Astrocyte (in vitro differentiated cells and primary cell): ENCODE measurements around the gene TNFRSF4. TPM values are rescaled to one million over a fixed set of nuclear protein-coding genes. Genes with fewer than 3 reads are reported as not detected.

Source experiments
- DNase-seq: peaks from one replicate; pipeline ENCODE4 v3.0.0-alpha.2; 2010; ENCODE audit warnings: low read depth
- FAIRE-seq: peaks from 2 replicates; lab custom pipeline; 2011; peaks lifted over from hg19 to GRCh38; lab: Jason Lieb, UNC
- H2AFZ ChIP-seq: 2 replicates; pipeline ENCODE4 v1.6.0; 2012; ENCODE audit warnings: low read depth, low read length, inconsistent platforms
- H3K27ac ChIP-seq: 2 replicates; pipeline ENCODE4 v1.5.1; 2011; ENCODE audit warnings: low read depth, low read length, inconsistent platforms
- H3K27me3 ChIP-seq: 2 replicates; pipeline ENCODE4 v1.6.0; 2011; ENCODE audit warnings: low read length, inconsistent platforms; ENCODE audit not compliant: insufficient read depth
- H3K36me3 ChIP-seq: 2 replicates; pipeline ENCODE4 v1.5.1; 2011; ENCODE audit warnings: low read length, inconsistent platforms; ENCODE audit not compliant: insufficient read depth
- H3K4me1 ChIP-seq: 2 replicates; pipeline ENCODE4 v1.5.1; 2011; ENCODE audit warnings: low read length, inconsistent platforms; ENCODE audit not compliant: insufficient read depth
- H3K4me2 ChIP-seq: 2 replicates; pipeline ENCODE4 v1.6.0; 2012; ENCODE audit warnings: low read length, inconsistent platforms
- H3K4me3 ChIP-seq: 2 replicates; pipeline ENCODE4 v1.5.1; 2011; ENCODE audit warnings: low read depth, mild to moderate bottlenecking, low read length, inconsistent platforms; ENCODE audit not compliant: insufficient read depth
- H3K79me2 ChIP-seq: 2 replicates; pipeline ENCODE4 v1.6.0; 2012; ENCODE audit warnings: mild to moderate bottlenecking, low read length, inconsistent platforms; ENCODE audit not compliant: insufficient read depth
- H3K9ac ChIP-seq: 2 replicates; pipeline ENCODE4 v1.6.0; 2012; ENCODE audit warnings: mild to moderate bottlenecking, low read length, inconsistent platforms
- H3K9me3 ChIP-seq: 2 replicates; pipeline ENCODE4 v1.5.1; 2012; ENCODE audit warnings: low read depth, mild to moderate bottlenecking, low read length, inconsistent platforms; ENCODE audit not compliant: insufficient read depth
- H4K20me1 ChIP-seq: 2 replicates; pipeline ENCODE4 v1.6.0; 2012; ENCODE audit warnings: low read length, inconsistent platforms; ENCODE audit not compliant: insufficient read depth
- H3K27ac Mint-ChIP-seq: one replicate; pipeline ENCODE4 v1.8.0; 2021; ENCODE audit warnings: mild to moderate bottlenecking, mixed read lengths; ENCODE audit not compliant: unreplicated experiment
- H3K27me3 Mint-ChIP-seq: one replicate; pipeline ENCODE4 v1.8.0; 2021; ENCODE audit warnings: low read depth, mixed read lengths; ENCODE audit not compliant: unreplicated experiment
- H3K36me3 Mint-ChIP-seq: one replicate; pipeline ENCODE4 v1.8.0; 2021; ENCODE audit warnings: low read depth, mixed read lengths; ENCODE audit not compliant: unreplicated experiment
- H3K4me1 Mint-ChIP-seq: one replicate; pipeline ENCODE4 v1.8.0; 2021; ENCODE audit warnings: low read depth, mixed read lengths; ENCODE audit not compliant: unreplicated experiment
- H3K4me3 Mint-ChIP-seq: one replicate; pipeline ENCODE4 v1.8.0; 2021; ENCODE audit warnings: mild to moderate bottlenecking, moderate library complexity, mixed read lengths; ENCODE audit not compliant: unreplicated experiment
- H3K9me3 Mint-ChIP-seq: one replicate; pipeline ENCODE4 v1.8.0; 2021; ENCODE audit warnings: mild to moderate bottlenecking, mixed read lengths; ENCODE audit not compliant: unreplicated experiment
- EZH2 ChIP-seq: IDR thresholded peaks from 2 replicates; pipeline ENCODE4 v1.6.1; 2012; ENCODE audit warnings: mild to moderate bottlenecking, low read length, inconsistent platforms; ENCODE audit not compliant: insufficient read depth
- total RNA-seq: library from RNA; stranded (reverse); gene quantifications from 2 replicates; pipeline ENCODE4 v1.2.1, GENCODE V29; 2021
- TF ChIP-seq, protein P1 (sequence below): IDR thresholded peaks from 2 replicates; pipeline ENCODE4 v1.5.1; 2011; ENCODE audit warnings: low read depth, mild to moderate bottlenecking, inconsistent platforms, low read length, moderate library complexity; ENCODE audit not compliant: insufficient read depth

Gene TNFRSF4
- total RNA-seq, 1 donor from 2014 or later, result 0.41 TPM

DNA sequence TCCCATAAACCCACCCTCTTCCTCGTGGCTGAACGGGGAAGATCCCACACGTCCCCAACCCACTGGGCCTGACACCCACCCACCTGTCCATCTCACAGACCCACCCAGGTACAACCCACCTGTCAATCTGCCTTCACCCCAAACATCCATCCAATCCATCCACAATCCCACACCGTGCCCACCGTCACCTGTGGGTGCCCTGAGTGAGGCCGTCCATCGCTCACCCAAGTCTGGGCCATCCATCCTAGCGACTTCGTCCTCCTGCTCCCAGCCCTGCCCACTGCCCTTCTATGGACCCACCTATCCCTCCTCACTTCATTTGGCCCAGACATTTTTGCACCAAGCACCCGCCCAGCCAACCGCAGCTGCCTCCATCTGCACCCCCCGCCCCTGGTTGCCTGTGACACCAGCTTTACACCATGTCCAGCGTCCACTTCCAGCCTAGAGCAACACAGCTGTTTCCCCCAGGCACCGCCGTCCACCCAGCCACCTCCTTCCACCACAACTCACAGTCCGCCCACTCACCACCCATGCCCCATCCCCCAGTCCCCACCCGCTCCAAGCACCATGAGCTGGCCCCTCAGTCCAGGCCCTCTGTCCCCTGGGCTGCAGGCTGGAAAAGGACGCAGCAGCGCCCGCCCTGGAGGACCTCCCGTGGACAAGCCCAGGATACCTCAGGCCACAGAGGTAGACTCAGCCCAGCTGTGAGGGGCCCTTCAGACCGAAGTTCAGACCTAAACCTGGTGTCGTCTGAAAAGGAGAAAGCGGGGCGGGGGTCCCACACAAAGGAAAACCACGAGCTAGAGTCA, 32.6 kb downstream of the TNFRSF4 start:
- H2AFZ ChIP-seq, result no peak overlapping the region
- Mint-ChIP-seq H3K4me1 (peaks cover 7% of the 10 kb centered on the region), H3K9me3 (no peaks in the 10 kb centered on the region), H3K36me3 (no peaks in the 10 kb centered on the region), H3K27ac (no peak overlapping the region), H3K4me3 (no peak overlapping the region), H3K27me3 (peaks cover 15% of the 10 kb centered on the region)
- FAIRE-seq (no peak), DNase-seq (no peak)
- no peaks in the 10 kb centered on the region for H4K20me1 ChIP-seq
- H3K4me3 ChIP-seq, result no peak overlapping the region
- H3K9ac ChIP-seq, result no peak overlapping the region
- TF ChIP-seq EZH2, result no peak
- TF ChIP-seq, protein P1, sequence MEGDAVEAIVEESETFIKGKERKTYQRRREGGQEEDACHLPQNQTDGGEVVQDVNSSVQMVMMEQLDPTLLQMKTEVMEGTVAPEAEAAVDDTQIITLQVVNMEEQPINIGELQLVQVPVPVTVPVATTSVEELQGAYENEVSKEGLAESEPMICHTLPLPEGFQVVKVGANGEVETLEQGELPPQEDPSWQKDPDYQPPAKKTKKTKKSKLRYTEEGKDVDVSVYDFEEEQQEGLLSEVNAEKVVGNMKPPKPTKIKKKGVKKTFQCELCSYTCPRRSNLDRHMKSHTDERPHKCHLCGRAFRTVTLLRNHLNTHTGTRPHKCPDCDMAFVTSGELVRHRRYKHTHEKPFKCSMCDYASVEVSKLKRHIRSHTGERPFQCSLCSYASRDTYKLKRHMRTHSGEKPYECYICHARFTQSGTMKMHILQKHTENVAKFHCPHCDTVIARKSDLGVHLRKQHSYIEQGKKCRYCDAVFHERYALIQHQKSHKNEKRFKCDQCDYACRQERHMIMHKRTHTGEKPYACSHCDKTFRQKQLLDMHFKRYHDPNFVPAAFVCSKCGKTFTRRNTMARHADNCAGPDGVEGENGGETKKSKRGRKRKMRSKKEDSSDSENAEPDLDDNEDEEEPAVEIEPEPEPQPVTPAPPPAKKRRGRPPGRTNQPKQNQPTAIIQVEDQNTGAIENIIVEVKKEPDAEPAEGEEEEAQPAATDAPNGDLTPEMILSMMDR, result no peak
- peaks cover 10% of the 10 kb centered on the region for H3K27me3 ChIP-seq
- H3K79me2 ChIP-seq, result no peaks in the 10 kb centered on the region
- no peak overlapping the region for H3K27ac ChIP-seq
- no peaks in the 10 kb centered on the region for H3K9me3 ChIP-seq
- no peaks in the 10 kb centered on the region for H3K4me1 ChIP-seq
- no peaks in the 10 kb centered on the region for H3K36me3 ChIP-seq
- H3K4me2 ChIP-seq, result no peak overlapping the region

- H3K9me3 Mint-ChIP-seq, result no peaks in the 10 kb centered on the region
- Histone ChIP-seq H3K9ac (no peak overlapping the region), H3K36me3 (no peaks in the 10 kb centered on the region), H3K9me3 (no peaks in the 10 kb centered on the region), H3K27ac (no peak overlapping the region), H2AFZ (no peak overlapping the region), H3K4me1 (no peaks in the 10 kb centered on the region), H3K4me2 (no peak overlapping the region), H3K4me3 (no peak overlapping the region), H4K20me1 (no peaks in the 10 kb centered on the region), H3K27me3 (peaks cover 17% of the 10 kb centered on the region), H3K79me2 (no peaks in the 10 kb centered on the region)
- FAIRE-seq (no peak), DNase-seq (no peak)
- TF ChIP-seq EZH2, result no peak
- TF ChIP-seq, protein P1, result no peak
- H3K4me1 Mint-ChIP-seq, result peaks cover 7% of the 10 kb centered on the region
- H3K36me3 Mint-ChIP-seq, result no peaks in the 10 kb centered on the region
- peaks cover 25% of the 10 kb centered on the region for H3K27me3 Mint-ChIP-seq
- no peak overlapping the region for H3K4me3 Mint-ChIP-seq
- H3K27ac Mint-ChIP-seq, result no peak overlapping the region
Measured at GRCh38 chr1:1179983-1180861, 33.7 kb downstream of the TNFRSF4 start.
